ENCODE data around the gene CCL21. TPM values are rescaled to one million over a fixed set of nuclear protein-coding genes. Genes with fewer than 3 reads are reported as not detected.

The CCL21 gene
- total RNA-seq, 1 donor from 2014 or later = not detected

DNA sequence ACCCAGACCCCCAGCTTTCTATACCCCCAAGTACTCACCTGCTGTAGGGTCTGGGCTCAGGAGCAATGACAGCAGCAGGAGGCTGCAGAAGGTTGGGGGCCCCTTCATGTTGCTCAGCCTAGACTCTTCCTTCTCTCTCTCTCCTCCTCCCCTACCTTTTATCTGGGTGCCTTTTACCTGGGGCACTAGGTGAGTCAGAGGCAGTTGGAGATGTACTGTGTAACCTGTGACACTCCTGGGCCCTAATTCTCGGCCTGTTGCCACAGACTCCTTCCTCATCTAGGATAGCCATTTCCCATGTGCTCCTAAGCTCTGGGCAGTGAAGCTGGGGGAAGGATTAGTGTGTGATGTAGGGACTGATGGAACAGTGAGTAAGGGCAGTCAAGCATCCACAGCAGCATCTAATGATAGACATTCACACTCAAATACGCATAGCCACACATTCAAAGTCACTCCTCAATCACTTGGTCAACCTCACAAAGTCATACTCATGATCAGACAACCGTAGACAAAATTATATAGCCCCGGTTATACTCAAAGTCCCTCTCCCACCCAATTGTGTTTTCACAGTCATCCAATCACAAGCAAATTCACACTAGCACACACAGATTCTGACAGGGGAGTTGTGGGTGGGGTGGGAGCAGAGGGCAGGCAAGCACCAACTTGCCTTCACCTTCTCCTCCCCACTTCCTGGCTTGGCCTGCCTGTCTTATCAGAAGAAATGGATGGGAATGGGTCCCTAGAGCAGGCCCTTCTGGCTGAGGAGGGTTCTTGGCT, 47.2 kb downstream of the CCL21 start, which contains the start of gene CCL27:
Gene CCL27, minus strand, starts transcription at position 132 of the 777 bp plus-strand sequence. Its CDS starts 24 bp downstream, at position 108.
- Mint-ChIP-seq H3K36me3 (ENCODE audit: low read depth) (peaks cover 2% of the 10 kb centered on the region), H3K9me3 (ENCODE audit: low read depth) (no peaks in the 10 kb centered on the region), H3K4me1 (ENCODE audit: low read depth) (peaks cover 20% of the 10 kb centered on the region), H3K4me3 (ENCODE audit: unreplicated experiment) (no peak within 1 kb of the TSS), H3K27me3 (ENCODE audit: low read depth) (no peaks in the 10 kb centered on the region), H3K27ac (ENCODE audit: unreplicated experiment) (no peak within 1 kb of the TSS)
- TF ChIP-seq, protein P1, sequence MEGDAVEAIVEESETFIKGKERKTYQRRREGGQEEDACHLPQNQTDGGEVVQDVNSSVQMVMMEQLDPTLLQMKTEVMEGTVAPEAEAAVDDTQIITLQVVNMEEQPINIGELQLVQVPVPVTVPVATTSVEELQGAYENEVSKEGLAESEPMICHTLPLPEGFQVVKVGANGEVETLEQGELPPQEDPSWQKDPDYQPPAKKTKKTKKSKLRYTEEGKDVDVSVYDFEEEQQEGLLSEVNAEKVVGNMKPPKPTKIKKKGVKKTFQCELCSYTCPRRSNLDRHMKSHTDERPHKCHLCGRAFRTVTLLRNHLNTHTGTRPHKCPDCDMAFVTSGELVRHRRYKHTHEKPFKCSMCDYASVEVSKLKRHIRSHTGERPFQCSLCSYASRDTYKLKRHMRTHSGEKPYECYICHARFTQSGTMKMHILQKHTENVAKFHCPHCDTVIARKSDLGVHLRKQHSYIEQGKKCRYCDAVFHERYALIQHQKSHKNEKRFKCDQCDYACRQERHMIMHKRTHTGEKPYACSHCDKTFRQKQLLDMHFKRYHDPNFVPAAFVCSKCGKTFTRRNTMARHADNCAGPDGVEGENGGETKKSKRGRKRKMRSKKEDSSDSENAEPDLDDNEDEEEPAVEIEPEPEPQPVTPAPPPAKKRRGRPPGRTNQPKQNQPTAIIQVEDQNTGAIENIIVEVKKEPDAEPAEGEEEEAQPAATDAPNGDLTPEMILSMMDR (IDR thresholded peaks at IDR 0.05) = no peak
- DNase-seq (ENCODE audit: low spot score) = no peak

DNA sequence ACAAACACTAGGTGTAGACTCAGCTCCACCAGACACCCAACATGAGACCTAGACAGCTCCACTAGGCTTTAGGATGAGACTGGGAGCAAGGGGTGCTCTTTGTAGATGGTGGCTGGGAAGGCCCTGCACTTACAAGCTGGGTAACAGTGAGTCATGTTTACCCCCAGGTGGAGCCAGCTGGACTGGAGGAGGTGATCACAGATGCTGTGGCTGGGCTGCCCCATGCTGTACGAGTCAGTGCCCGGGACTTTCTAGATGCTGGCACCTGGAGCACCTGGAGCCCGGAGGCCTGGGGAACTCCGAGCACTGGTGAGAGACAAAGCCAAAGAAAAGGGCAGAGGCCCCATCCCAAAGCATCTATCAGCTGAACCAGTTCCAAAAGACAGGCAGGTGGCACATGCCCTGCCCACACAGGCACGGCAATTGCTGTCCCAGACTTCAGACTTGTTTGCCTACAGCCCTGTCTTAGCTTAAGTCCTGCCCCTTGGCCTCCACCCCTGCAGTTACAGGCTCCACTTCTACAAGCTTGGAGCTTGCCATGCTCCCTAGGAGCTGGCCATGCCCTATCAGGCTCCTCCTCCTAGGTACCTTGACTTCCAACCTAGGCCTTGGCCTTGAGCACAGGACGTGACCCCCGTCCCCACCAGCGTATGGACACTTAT, 50.2 kb downstream of the CCL21 start:
- Mint-ChIP-seq H3K4me3 (ENCODE audit: unreplicated experiment) (no peak overlapping the region), H3K4me1 (ENCODE audit: low read depth) (peaks cover 14% of the 10 kb centered on the region), H3K9me3 (ENCODE audit: low read depth) (no peaks in the 10 kb centered on the region), H3K36me3 (ENCODE audit: low read depth) (peaks cover 4% of the 10 kb centered on the region), H3K27ac (ENCODE audit: unreplicated experiment) (no peak overlapping the region), H3K27me3 (ENCODE audit: low read depth) (no peaks in the 10 kb centered on the region)
- no peak for DNase-seq (ENCODE audit: low spot score)
- TF ChIP-seq, protein P1 (IDR thresholded peaks at IDR 0.05) = no peak

Other genes starting within 250 kb of the CCL21 start
- 0.97 to 1.6 TPM (median 1.3 TPM) in 3 replicates for gene ENHO, start 187.1 kb downstream of the CCL21 start, total RNA-seq
- 0.12 TPM in 1 of 3 replicates, not detected in the others for gene CNTFR, start 120.4 kb downstream of the CCL21 start, total RNA-seq
- 10.6 to 11.0 TPM (median 10.9 TPM) in 3 replicates for gene RPP25L, start 98.0 kb downstream of the CCL21 start, total RNA-seq
- 79.5 to 105 TPM (median 79.5 TPM) in 3 replicates for gene DCTN3, start 89.6 kb downstream of the CCL21 start, total RNA-seq
- gene ARID3C, start 81.1 kb downstream of the CCL21 start, total RNA-seq = 0.20 TPM in 1 of 3 replicates, not detected in the others
- 71.6 to 84.9 TPM (median 76.7 TPM) in 3 replicates for gene SIGMAR1, start 72.3 kb downstream of the CCL21 start, total RNA-seq
- gene GALT, start 63.5 kb downstream of the CCL21 start, total RNA-seq = 35.5 to 51.8 TPM (median 38.2 TPM) in 3 replicates
- gene IL11RA, start 58.0 kb downstream of the CCL21 start, total RNA-seq = 32.0 to 33.7 TPM (median 32.9 TPM) in 3 replicates
- not detected in 3 replicates for gene CCL27, start 47.5 kb downstream of the CCL21 start, total RNA-seq
- not detected in 3 replicates for gene CCL19, start 18.9 kb downstream of the CCL21 start, total RNA-seq
- gene PHF24, start 248.1 kb upstream of the CCL21 start, total RNA-seq = 0.30 to 1.0 TPM in 2 of 3 replicates, not detected in the other